B cell (primary cell): Measurements from ENCODE around the gene MARCKS. TPM values are rescaled to one million over a fixed set of nuclear protein-coding genes. Genes with fewer than 3 reads are reported as not detected.

ENCODE experiments used
- ATAC-seq: fragments of 200-7000 bp; cut with Tn5 transposase; one replicate; pipeline ENCODE4 v1.10.0; 2021; ENCODE audit warnings: low read depth, mild to moderate bottlenecking, moderate number of reproducible peaks, moderate library complexity
- CTCF ChIA-PET: fragments of 350-600 bp; sonication (Branson Sonifier 250); formaldehyde crosslinking; loops from one replicate; lab custom pipeline; 2021; ENCODE audit warnings: antibody characterized with exemption, inconsistent platforms; lab: Charles Lee
- POLR2A ChIA-PET: fragments of 350-600 bp; sonication (Branson Sonifier 250); formaldehyde crosslinking; loops from one replicate; lab custom pipeline; 2021; ENCODE audit warnings: antibody characterized with exemption; lab: Charles Lee
- DNase-seq: peaks from one replicate; pipeline ENCODE4 v3.0.0; 2013
- H2AFZ ChIP-seq: 2 replicates; pipeline ENCODE4 v1.6.1; 2012; ENCODE audit warnings: mild to moderate bottlenecking, low read depth, low read length; ENCODE audit not compliant: insufficient read depth, poor library complexity, severe bottlenecking
- H3K27ac ChIP-seq, 2 donors: 1 replicate in 1 of 2; 2 replicates in 1 of 2; pipeline ENCODE4 v1.5.1; 2012 to 2013; ENCODE audit warnings: low read length in 2 of 2, mild to moderate bottlenecking in 2 of 2, moderate library complexity in 1 of 2
- H3K27me3 ChIP-seq, 4 experiments: fragments of 200-600 bp in 1 of 4; sonication (generic) in 1 of 4; replicated peaks in 1 of 4; 1 replicate in 2 of 4; 2 replicates in 2 of 4; pipeline versions ENCODE4 v1.6.1 to v1.7.0; 2013 to 2016; ENCODE audit warnings: low read length in 3 of 4, mild to moderate bottlenecking in 2 of 4, mixed read lengths in 1 of 4, moderate library complexity in 1 of 4; ENCODE audit not compliant: insufficient read depth in 4 of 4, control insufficient read depth in 3 of 4; ENCODE audit errors: control extremely low read depth in 1 of 4
- H3K36me3 ChIP-seq, 2 experiments: replicated peaks in 1 of 2; 1 replicate in 1 of 2; 2 replicates in 1 of 2; pipeline versions ENCODE4 v1.6.1 to v1.7.1; 2013; ENCODE audit warnings: low read length in 1 of 2; ENCODE audit not compliant: insufficient read depth in 2 of 2, control insufficient read depth in 1 of 2; ENCODE audit errors: control extremely low read depth in 1 of 2, extremely low read depth in 1 of 2
- H3K4me1 ChIP-seq, 2 donors: fragments of 200-600 bp in 1 of 2; sonication (generic) in 1 of 2; 1 replicate in 1 of 2; 2 replicates in 1 of 2; pipeline versions ENCODE4 v1.5.1 to v1.6.1; 2013 to 2017; ENCODE audit warnings: low read length in 2 of 2; ENCODE audit not compliant: control insufficient read depth in 2 of 2, insufficient read depth in 2 of 2
- H3K4me2 ChIP-seq: replicated peaks from 2 replicates; pipeline ENCODE3; 2012; ENCODE audit warnings: mild to moderate bottlenecking, low read depth, low read length; ENCODE audit not compliant: poor library complexity, severe bottlenecking
- H3K4me3 ChIP-seq, 5 experiments: fragments of 200-600 bp in 1 of 5; sonication (generic) in 1 of 5; 1 replicate in 3 of 5; 2 replicates in 2 of 5; pipeline versions ENCODE4 v1.5.1 to v1.7.0; 2011 to 2016; ENCODE audit warnings: low read length in 4 of 5, mild to moderate bottlenecking in 4 of 5, low read depth in 2 of 5, control low read depth in 1 of 5, moderate library complexity in 1 of 5; ENCODE audit not compliant: insufficient read depth in 1 of 5; ENCODE audit errors: control extremely low read depth in 1 of 5, extremely low read depth in 1 of 5
- H3K79me2 ChIP-seq: fragments of 200-600 bp; sonication (generic); one replicate; pipeline ENCODE4 v1.6.0; 2016; ENCODE audit warnings: low read length; ENCODE audit not compliant: control insufficient read depth, insufficient read depth
- H3K9ac ChIP-seq: fragments of 200-600 bp; sonication (generic); 2 replicates; pipeline ENCODE4 v1.6.1; 2017; ENCODE audit warnings: mild to moderate bottlenecking, low read length, moderate library complexity
- H3K9me3 ChIP-seq, 3 donors: one replicate each; pipeline versions ENCODE4 v1.6.1 to v1.7.1; 2013; ENCODE audit warnings: low read length in 2 of 3; ENCODE audit not compliant: control insufficient read depth in 2 of 3, insufficient read depth in 1 of 3; ENCODE audit errors: control extremely low read depth in 1 of 3
- H4K20me1 ChIP-seq: 2 replicates; pipeline ENCODE4 v1.6.0; 2012; ENCODE audit warnings: mild to moderate bottlenecking, low read length; ENCODE audit not compliant: insufficient read depth, control insufficient read depth, poor library complexity, severe bottlenecking
- H3K27ac Mint-ChIP-seq: one replicate; pipeline ENCODE4 v1.8.0; 2021; ENCODE audit warnings: mixed read lengths
- H3K27me3 Mint-ChIP-seq: one replicate; pipeline ENCODE4 v1.8.0; 2021; ENCODE audit warnings: mixed read lengths
- H3K4me1 Mint-ChIP-seq: one replicate; pipeline ENCODE4 v1.8.0; 2021; ENCODE audit warnings: mixed read lengths
- H3K4me3 Mint-ChIP-seq: one replicate; pipeline ENCODE4 v1.8.0; 2021; ENCODE audit warnings: mixed read lengths
- H3K9me3 Mint-ChIP-seq: one replicate; pipeline ENCODE4 v1.8.0; 2022; ENCODE audit warnings: mixed read lengths; ENCODE audit not compliant: insufficient read depth
- CTCF ChIP-seq: fragments of 200-600 bp; IDR thresholded peaks from one replicate; pipeline ENCODE4 v1.8.0; 2022; ENCODE audit warnings: antibody characterized with exemption, mild to moderate bottlenecking
- EZH2 ChIP-seq: IDR thresholded peaks from 2 replicates; pipeline ENCODE4 v1.6.1; 2012; ENCODE audit warnings: borderline replicate concordance, low read depth, mild to moderate bottlenecking, moderate library complexity, low read length; ENCODE audit not compliant: insufficient read depth, poor library complexity, severe bottlenecking
- WGBS: methylation state at CpG from one replicate; pipeline ENCODE4 v1.1.5; 2013; ENCODE audit warnings: missing lambda C conversion rate; ENCODE audit not compliant: insufficient coverage; 5-methylcytosine and 5-hydroxymethylcytosine counted together
- intact Hi-C: fragments of 100-400 bp; cut with micrococcal nuclease; formaldehyde crosslinking; loops from one replicate; pipeline ENCODE4 v1.10.0; 2022
- polyA plus RNA-seq: library from polyadenylated mRNA; depleted of rRNA; stranded (reverse); fragments of >200 nt; gene quantifications from 2 replicates; pipeline ENCODE4 v1.2.3, GENCODE V29; 2012
- total RNA-seq, 2 donors: library from RNA; stranded (reverse); fragments of 120-200 nt in 1 of 2; gene quantifications; 1 replicate in 1 of 2; 2 replicates in 1 of 2; pipeline versions ENCODE4 v1.2.3 to v1.2.4, GENCODE V29; 2013 to 2022

The MARCKS gene
- total and polyA plus RNA-seq, 2 donors (not counting 1 experiment from before 2014, with no cell fraction given) = 15.4 to 58.6 TPM

GRCh38 chr6:113894712-113895674 lies 37.8 kb downstream of the MARCKS start:
- H3K27ac ChIP-seq = no peak overlapping the region
- peaks cover 4% of the 10 kb centered on the region for H3K27me3 Mint-ChIP-seq
- H3K4me1 ChIP-seq = no peaks in the 10 kb centered on the region
- peaks cover 2% of the 10 kb centered on the region for H3K9me3 Mint-ChIP-seq
- DNase-seq (no peak), ATAC-seq (no peak)
- H3K27ac Mint-ChIP-seq = no peak overlapping the region
- intact Hi-C loops = no loop called here
- TF ChIP-seq EZH2 (no peak), CTCF (no peak)
- peaks cover 0 to 3% (median 0%) of the 10 kb centered on the region in 3 donors for H3K9me3 ChIP-seq
- CTCF ChIA-PET = interaction anchor here (1.2 kb wide), 1 partner anchor 14 kb away, joined by 4 read pairs; no protein-coding TSS in a partner anchor
- no peak overlapping the region for H3K9ac ChIP-seq
- H2AFZ ChIP-seq = no peak overlapping the region
- H3K4me1 Mint-ChIP-seq = no peaks in the 10 kb centered on the region
- WGBS = 73% methylated on average over 3 of the region's 6 CpGs
- POLR2A ChIA-PET = no interaction called here
- H3K27me3 ChIP-seq = no peaks in the 10 kb centered on the region
- H3K4me3 ChIP-seq = no peak overlapping the region
- H3K4me3 Mint-ChIP-seq = no peak overlapping the region
- H3K36me3 ChIP-seq = no peaks in the 10 kb centered on the region
- H4K20me1 ChIP-seq = no peaks in the 10 kb centered on the region
- H3K79me2 ChIP-seq = no peaks in the 10 kb centered on the region
- H3K4me2 ChIP-seq = no peak overlapping the region

GRCh38 chr6:113901482-113901881 lies 44.3 kb downstream of the MARCKS start:
- H3K4me1 ChIP-seq = no peaks in the 10 kb centered on the region
- TF ChIP-seq CTCF (no peak), EZH2 (no peak)
- Mint-ChIP-seq H3K27me3 (no peaks in the 10 kb centered on the region), H3K4me3 (no peak overlapping the region), H3K4me1 (no peaks in the 10 kb centered on the region), H3K9me3 (no peaks in the 10 kb centered on the region), H3K27ac (no peak overlapping the region)
- CTCF ChIA-PET = no interaction called here
- H3K79me2 ChIP-seq = no peaks in the 10 kb centered on the region
- H3K36me3 ChIP-seq = no peaks in the 10 kb centered on the region
- peaks cover 0 to 3% (median 0%) of the 10 kb centered on the region in 3 donors for H3K9me3 ChIP-seq
- WGBS = 100% methylated on average over 1 of the region's 2 CpGs
- H3K27ac ChIP-seq = no peak overlapping the region
- ATAC-seq = no peak
- DNase-seq = no peak
- H2AFZ ChIP-seq = no peak overlapping the region
- H3K9ac ChIP-seq = no peak overlapping the region
- POLR2A ChIA-PET = no interaction called here
- H3K27me3 ChIP-seq = no peaks in the 10 kb centered on the region
- H4K20me1 ChIP-seq = no peaks in the 10 kb centered on the region
- no peak overlapping the region for H3K4me3 ChIP-seq
- intact Hi-C loops = no loop called here
- no peak overlapping the region for H3K4me2 ChIP-seq
